ENCODE data around the gene SRCIN1. TPM values are rescaled to one million over a fixed set of nuclear protein-coding genes. Genes with fewer than 3 reads are reported as not detected.

SRCIN1 gene, protein sequence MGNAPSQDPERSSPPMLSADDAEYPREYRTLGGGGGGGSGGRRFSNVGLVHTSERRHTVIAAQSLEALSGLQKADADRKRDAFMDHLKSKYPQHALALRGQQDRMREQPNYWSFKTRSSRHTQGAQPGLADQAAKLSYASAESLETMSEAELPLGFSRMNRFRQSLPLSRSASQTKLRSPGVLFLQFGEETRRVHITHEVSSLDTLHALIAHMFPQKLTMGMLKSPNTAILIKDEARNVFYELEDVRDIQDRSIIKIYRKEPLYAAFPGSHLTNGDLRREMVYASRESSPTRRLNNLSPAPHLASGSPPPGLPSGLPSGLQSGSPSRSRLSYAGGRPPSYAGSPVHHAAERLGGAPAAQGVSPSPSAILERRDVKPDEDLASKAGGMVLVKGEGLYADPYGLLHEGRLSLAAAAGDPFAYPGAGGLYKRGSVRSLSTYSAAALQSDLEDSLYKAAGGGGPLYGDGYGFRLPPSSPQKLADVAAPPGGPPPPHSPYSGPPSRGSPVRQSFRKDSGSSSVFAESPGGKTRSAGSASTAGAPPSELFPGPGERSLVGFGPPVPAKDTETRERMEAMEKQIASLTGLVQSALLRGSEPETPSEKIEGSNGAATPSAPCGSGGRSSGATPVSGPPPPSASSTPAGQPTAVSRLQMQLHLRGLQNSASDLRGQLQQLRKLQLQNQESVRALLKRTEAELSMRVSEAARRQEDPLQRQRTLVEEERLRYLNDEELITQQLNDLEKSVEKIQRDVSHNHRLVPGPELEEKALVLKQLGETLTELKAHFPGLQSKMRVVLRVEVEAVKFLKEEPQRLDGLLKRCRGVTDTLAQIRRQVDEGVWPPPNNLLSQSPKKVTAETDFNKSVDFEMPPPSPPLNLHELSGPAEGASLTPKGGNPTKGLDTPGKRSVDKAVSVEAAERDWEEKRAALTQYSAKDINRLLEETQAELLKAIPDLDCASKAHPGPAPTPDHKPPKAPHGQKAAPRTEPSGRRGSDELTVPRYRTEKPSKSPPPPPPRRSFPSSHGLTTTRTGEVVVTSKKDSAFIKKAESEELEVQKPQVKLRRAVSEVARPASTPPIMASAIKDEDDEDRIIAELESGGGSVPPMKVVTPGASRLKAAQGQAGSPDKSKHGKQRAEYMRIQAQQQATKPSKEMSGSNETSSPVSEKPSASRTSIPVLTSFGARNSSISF
- total RNA-seq (2022; extraction: Qiagen RNA extraction) = 2.0 to 3.3 TPM (median 2.8 TPM) in 5 replicates

DNA sequence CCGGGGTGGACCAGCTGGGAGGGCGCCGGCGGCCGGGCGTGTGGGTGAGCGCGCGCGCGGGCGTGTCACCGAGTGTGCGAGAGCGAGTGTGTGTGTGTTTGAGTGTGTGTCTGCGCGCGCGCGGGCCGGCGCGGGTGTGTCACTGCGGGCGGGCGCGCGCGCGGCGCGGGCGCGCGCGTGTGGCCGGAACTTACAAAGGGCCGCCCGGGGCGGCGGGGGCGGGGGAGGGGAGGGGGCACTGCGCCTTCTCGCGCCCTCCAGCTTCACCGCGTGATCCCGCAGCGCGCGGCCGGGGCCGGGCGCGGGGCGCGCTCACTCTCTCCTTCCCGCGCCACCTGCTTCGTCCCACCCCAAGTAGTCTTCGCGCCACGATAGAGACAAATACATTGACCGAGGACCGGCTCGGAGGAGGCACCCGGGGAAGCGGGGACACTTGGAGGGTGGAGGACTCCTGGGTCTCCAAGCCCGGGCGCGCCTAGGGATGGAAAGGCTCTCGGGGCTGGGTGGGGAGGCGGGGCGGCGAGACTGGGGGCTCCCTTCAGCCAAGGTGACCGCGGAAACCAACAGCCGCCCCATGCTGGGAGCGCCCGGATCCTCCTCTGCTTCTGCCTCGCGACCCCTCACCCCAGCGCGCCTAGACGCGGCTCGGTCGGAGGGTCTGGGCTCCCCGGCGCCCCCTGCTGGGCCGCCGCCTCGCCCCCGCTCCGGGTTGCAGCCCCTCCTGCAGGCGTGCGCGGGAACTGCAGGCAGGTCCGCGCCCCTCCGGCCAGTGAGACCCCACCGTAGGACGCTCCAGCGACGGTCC is at the start of gene SRCIN1:
SRCIN1 (minus strand) TSS at position 112 of the 805 bp plus-strand sequence. CDS start 247 bp downstream, outside the sequence.

Other genes with a start within 250 kb of the SRCIN1 start
- 37.4 to 54.9 TPM (median 48.2 TPM) in 5 replicates for gene ARHGAP23, start 177.5 kb downstream of the SRCIN1 start, total RNA-seq (2022; extraction: Qiagen RNA extraction)
- 10.2 to 14.0 TPM (median 13.5 TPM) in 5 replicates for gene EPOP, start 69.0 kb upstream of the SRCIN1 start, total RNA-seq (2022; extraction: Qiagen RNA extraction)
- 21.4 to 36.3 TPM (median 34.3 TPM) in 5 replicates for gene MLLT6, start 99.3 kb upstream of the SRCIN1 start, total RNA-seq (2022; extraction: Qiagen RNA extraction)
- gene CISD3, start 124.4 kb upstream of the SRCIN1 start, total RNA-seq (2022; extraction: Qiagen RNA extraction) = 50.3 to 99.9 TPM (median 91.2 TPM) in 5 replicates
- gene PCGF2, start 142.4 kb upstream of the SRCIN1 start, total RNA-seq (2022; extraction: Qiagen RNA extraction) = 34.1 to 69.7 TPM (median 62.4 TPM) in 5 replicates
- 330 to 449 TPM (median 433 TPM) in 5 replicates for gene PSMB3, start 146.8 kb upstream of the SRCIN1 start, total RNA-seq (2022; extraction: Qiagen RNA extraction)
- 37.3 to 45.1 TPM (median 40.1 TPM) in 5 replicates for gene PIP4K2B, start 193.6 kb upstream of the SRCIN1 start, total RNA-seq (2022; extraction: Qiagen RNA extraction)
- gene CWC25, start 219.4 kb upstream of the SRCIN1 start, total RNA-seq (2022; extraction: Qiagen RNA extraction) = 21.6 to 26.3 TPM (median 21.9 TPM) in 5 replicates
- 2,464 to 3,040 TPM (median 2,725 TPM) in 5 replicates for gene RPL23, start 247.8 kb upstream of the SRCIN1 start, total RNA-seq (2022; extraction: Qiagen RNA extraction)